ENCODE data around the gene FNDC3B. TPM values are rescaled to one million over a fixed set of nuclear protein-coding genes. Genes with fewer than 3 reads are reported as not detected.

Gene FNDC3B
- total RNA-seq, 2 donors from 2014 or later: 17.6 to 17.9 TPM

DNA sequence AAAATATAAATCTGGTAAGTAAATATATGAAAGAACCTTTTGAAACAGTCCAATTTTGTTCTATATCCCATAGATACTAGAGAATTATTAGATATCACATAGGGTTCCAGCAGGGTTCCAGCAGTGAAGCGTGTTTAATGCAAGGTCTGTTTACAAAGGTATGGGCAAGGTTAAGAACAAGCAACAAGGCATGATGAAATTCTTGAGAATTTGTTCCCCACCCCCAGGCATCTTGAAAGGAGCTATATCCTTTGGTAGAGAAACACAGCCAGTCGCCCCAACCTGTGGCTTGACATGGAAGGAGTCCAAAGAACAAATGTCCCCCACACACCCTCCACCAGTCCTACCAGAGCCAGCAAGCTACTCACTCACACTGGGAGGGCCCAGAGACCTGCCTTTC, 18.6 kb upstream of the FNDC3B start:
- H3K4me1 Mint-ChIP-seq: no peaks in the 10 kb centered on the region
- H3K9me3 Mint-ChIP-seq: no peaks in the 10 kb centered on the region
- peaks cover 4% of the 10 kb centered on the region for H3K27me3 Mint-ChIP-seq
- H3K4me3 Mint-ChIP-seq: no peak overlapping the region
- no peak for ATAC-seq (replicated peaks)
- H3K27ac Mint-ChIP-seq: no peak overlapping the region
- H3K36me3 Mint-ChIP-seq (ENCODE audit: low read depth): no peaks in the 10 kb centered on the region

DNA sequence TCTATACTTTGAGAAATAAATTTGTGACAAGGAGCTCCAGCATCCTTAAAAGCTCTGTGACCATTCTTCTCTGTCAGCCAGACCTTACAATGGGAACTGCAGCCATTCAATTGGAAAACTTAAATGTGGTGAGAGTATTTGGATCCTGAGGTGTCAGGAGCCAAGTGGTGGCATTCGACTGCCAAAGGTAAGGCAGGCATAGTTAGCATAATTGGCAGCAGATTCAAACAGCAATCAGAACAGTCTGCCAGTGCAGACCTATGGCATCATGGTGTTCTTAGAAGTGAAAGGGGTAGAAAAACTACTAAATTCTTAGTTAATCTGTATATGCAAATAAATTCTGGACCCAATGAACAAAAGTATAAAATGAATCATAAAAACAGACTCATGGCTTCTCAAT, 18.2 kb upstream of the FNDC3B start:
- no peak for ATAC-seq (replicated peaks)
- H3K4me3 Mint-ChIP-seq: no peak overlapping the region
- no peak overlapping the region for H3K27ac Mint-ChIP-seq
- no peaks in the 10 kb centered on the region for H3K4me1 Mint-ChIP-seq
- no peaks in the 10 kb centered on the region for H3K36me3 Mint-ChIP-seq (ENCODE audit: low read depth)
- H3K9me3 Mint-ChIP-seq: no peaks in the 10 kb centered on the region
- H3K27me3 Mint-ChIP-seq: peaks cover 4% of the 10 kb centered on the region

DNA sequence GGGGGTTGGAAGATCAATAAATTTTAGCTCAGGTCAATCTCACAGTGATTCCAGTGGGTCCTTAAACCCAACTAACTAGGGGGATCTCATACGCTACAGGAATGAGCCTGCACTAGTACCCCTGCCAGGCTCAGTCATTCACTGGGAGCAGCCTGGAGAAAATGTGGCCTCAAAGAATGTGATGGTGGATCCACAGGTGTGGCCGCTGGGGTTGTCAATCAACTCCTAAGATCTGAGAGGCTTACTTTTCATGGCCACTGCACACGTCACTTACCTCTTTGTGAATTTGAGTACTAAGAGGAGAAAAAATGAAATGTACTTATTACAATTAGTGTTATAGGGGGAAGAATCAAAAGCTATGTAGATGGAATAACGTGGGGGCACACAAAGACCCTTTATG, 17.5 kb upstream of the FNDC3B start:
- no peaks in the 10 kb centered on the region for H3K4me1 Mint-ChIP-seq
- H3K27ac Mint-ChIP-seq: no peak overlapping the region
- peaks cover 4% of the 10 kb centered on the region for H3K27me3 Mint-ChIP-seq
- no peak overlapping the region for H3K4me3 Mint-ChIP-seq
- H3K36me3 Mint-ChIP-seq (ENCODE audit: low read depth): no peaks in the 10 kb centered on the region
- ATAC-seq (replicated peaks): no peak
- no peaks in the 10 kb centered on the region for H3K9me3 Mint-ChIP-seq

DNA sequence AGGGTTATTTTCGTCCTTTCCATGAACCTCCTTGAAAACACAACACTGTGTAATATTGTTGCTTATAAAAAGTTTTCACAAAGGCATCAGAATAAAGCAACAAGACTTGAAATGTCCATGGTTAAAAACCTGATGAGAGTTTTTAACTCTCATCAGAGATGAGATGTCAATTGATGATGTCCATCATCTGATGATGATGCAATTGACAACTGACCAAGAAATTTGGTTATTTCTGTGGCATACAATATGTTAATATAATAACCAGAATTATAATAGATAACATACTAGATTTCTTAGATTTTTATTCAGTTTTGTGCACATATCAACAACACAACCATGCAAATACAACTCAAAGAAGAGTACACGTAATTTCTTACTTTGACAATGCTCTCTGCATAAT, 15.5 kb upstream of the FNDC3B start:
- no peaks in the 10 kb centered on the region for H3K4me1 Mint-ChIP-seq
- no peaks in the 10 kb centered on the region for H3K27me3 Mint-ChIP-seq
- H3K27ac Mint-ChIP-seq: no peak overlapping the region
- ATAC-seq (replicated peaks): no peak
- H3K9me3 Mint-ChIP-seq: no peaks in the 10 kb centered on the region
- no peaks in the 10 kb centered on the region for H3K36me3 Mint-ChIP-seq (ENCODE audit: low read depth)
- H3K4me3 Mint-ChIP-seq: no peak overlapping the region

DNA sequence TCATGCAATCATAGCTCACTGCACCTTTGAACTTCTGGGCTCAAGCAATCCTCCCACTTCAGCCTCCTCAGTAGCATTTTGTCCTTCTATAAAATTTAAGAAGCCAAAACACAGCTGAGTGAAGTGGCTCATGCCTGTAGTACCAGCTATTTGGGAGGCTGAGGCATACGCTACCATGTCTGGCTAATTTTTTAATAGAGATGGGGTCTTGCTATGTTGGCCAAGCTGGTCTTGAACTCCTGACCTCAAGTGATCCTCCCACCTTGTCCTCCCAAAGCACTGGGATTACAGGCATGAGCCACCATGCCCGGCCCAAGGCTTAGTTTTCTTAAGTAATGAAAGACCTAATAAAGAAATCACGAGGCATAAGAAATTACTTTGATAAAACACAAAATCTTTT, 14.7 kb upstream of the FNDC3B start:
- Mint-ChIP-seq H3K27ac (no peak overlapping the region), H3K9me3 (no peaks in the 10 kb centered on the region), H3K4me1 (no peaks in the 10 kb centered on the region), H3K27me3 (no peaks in the 10 kb centered on the region), H3K4me3 (no peak overlapping the region), H3K36me3 (ENCODE audit: low read depth) (no peaks in the 10 kb centered on the region)
- no peak for ATAC-seq (replicated peaks)

DNA sequence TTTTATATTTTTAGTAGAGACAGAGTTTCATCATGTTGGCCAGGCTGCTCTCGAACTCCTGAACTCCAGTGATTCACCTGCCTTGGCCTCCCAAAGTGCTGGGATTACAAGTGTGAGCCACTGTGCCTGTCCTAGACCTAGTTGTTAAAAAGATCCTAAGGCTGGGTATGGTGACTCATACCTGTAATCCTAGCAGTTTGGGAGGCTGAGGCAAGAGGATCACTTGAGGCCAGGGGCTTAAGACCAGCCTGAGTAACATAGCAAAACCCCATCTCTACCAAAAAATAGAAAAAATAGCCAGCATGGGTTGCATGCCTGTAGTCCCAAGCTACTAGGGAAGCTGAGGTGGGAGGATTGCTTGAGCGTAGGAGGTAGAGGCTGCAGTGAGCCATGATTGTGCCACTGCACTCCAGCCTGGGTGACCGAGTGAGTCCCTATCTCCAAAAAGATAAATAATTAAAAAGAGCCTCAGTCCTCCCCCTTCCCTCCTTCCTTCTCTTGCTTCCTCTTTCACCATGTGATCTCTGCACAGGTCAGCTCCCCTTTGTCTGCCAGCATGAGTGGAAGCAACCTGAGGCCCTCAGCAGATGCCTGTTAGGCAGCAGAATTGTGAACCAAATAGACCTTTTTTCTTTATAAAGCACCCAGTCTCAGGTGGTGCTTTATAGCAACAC, 9.8 kb upstream of the FNDC3B start:
- no peak overlapping the region for H3K27ac Mint-ChIP-seq
- ATAC-seq (replicated peaks): no peak
- H3K4me3 Mint-ChIP-seq: no peak overlapping the region

DNA sequence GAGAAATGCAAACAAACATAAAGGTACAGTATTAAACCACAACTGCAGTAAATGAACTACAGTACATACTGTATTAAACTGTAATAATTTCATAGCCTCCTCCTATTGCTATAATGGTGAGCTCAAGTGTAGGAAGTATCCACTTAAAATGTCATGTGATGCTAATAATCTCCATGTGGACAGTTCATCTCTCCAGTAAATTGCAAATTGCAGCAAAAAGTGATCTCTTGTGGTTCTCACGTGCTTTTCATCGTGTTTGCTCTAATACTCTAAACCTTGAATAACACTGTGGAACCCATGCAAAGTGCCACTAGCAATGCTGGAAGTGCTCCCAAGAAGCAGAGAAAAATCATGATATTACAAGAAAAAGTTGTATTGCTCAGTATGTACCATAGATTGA, 9.2 kb upstream of the FNDC3B start:
- Mint-ChIP-seq H3K9me3 (no peaks in the 10 kb centered on the region), H3K4me1 (peaks cover 5% of the 10 kb centered on the region), H3K36me3 (ENCODE audit: low read depth) (no peaks in the 10 kb centered on the region), H3K27ac (no peak overlapping the region), H3K4me3 (no peak overlapping the region), H3K27me3 (no peaks in the 10 kb centered on the region)
- ATAC-seq (replicated peaks): no peak

More for the DNA sequence above, 9.8 kb upstream of the FNDC3B start:
- no peaks in the 10 kb centered on the region for H3K9me3 Mint-ChIP-seq
- H3K27me3 Mint-ChIP-seq: no peaks in the 10 kb centered on the region
- no peaks in the 10 kb centered on the region for H3K36me3 Mint-ChIP-seq (ENCODE audit: low read depth)
- H3K4me1 Mint-ChIP-seq: no peaks in the 10 kb centered on the region

DNA sequence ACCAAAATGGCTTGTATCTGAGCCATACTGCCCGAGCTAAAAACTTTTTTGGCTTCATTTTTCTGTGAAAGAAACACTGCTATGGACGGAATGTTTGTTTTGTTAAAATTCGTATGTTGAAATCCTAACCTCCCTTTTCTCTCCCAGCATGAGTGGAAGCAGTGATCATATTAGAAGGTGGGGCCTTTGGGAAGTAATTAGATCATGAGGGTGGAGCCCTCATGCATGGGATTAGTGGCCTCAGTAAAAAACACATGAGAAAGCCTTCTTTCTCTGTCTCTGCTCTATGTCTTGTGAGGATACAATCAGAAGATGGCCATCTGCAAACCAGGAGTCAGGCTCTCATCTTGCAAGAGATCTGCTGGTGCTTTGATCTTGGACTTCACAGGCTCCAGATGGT, 7.4 kb upstream of the FNDC3B start:
- ATAC-seq (replicated peaks): no peak
- no peaks in the 10 kb centered on the region for H3K27me3 Mint-ChIP-seq
- no peak overlapping the region for H3K4me3 Mint-ChIP-seq
- H3K4me1 Mint-ChIP-seq: peaks cover 6% of the 10 kb centered on the region
- no peaks in the 10 kb centered on the region for H3K9me3 Mint-ChIP-seq
- H3K27ac Mint-ChIP-seq: no peak overlapping the region
- no peaks in the 10 kb centered on the region for H3K36me3 Mint-ChIP-seq (ENCODE audit: low read depth)

DNA sequence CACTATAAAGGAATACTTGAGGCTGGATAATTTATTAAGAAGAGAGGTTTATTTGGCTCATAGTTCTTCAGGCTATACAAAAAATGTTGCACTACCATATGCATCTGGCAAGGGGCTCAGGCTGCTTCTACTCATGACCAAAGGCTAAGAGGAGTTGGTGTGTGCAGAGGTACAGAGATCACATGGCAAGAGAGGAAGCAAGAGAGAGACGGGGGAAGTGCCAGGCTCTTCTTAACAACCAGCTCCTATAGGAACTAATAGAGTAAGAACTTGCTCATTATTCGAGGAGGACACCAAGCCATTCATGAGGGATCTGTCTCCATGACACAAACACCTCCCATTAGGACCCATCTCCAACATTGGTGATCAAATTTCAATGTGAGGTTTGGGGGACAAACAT, 6.0 kb upstream of the FNDC3B start:
- Mint-ChIP-seq H3K27ac (no peak overlapping the region), H3K9me3 (no peaks in the 10 kb centered on the region)

DNA sequence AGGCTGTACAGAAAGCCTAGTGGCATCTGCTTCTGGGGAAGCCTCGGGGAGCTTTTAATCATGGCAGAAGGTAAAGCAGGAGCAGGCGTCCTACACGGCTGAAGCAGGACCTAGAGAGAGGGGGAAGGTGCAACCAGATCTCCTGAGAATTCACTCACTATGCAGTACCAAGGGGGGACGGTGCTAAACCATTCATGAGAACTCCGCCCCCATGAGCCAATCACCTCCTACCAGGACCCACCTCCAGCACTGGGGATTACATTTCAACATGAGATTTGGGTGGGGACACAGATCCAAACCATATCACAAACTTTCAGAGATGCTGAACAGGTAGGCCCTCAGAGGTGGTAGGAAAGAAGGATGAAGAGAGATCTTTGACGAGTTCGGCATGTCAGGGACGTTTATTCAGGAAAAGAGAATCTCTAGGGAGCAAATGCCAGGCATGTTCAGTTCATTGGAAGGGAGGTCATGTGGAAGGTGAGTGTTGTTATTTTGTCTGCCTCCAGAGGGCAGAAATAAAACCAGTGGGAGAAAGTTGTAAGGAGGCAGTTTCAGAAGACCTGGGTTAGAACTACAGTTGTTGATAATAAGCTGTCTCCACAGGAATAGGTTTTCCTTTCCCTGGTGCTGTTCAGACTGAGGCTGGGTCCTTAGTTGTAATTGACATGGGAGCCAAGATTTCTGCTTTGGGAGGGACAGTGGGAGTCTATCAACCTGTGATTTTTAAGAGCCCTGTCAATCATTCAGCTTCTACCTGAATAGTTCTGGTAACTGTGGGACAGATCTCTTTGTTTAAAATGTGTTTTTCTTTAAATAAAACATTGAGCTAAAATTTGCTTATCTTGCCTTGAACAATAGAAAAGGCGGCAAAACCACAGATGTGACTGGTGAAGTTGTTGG, 4.3 kb upstream of the FNDC3B start:
- Mint-ChIP-seq H3K4me3 (no peak overlapping the region), H3K4me1 (peaks cover 6% of the 10 kb centered on the region), H3K27ac (no peak overlapping the region), H3K9me3 (no peaks in the 10 kb centered on the region), H3K36me3 (ENCODE audit: low read depth) (peaks cover 6% of the 10 kb centered on the region), H3K27me3 (no peaks in the 10 kb centered on the region)
- ATAC-seq (replicated peaks): no peak

More for the DNA sequence above, 6.0 kb upstream of the FNDC3B start:
- H3K27me3 Mint-ChIP-seq: no peaks in the 10 kb centered on the region
- H3K36me3 Mint-ChIP-seq (ENCODE audit: low read depth): no peaks in the 10 kb centered on the region
- H3K4me1 Mint-ChIP-seq: peaks cover 6% of the 10 kb centered on the region
- H3K4me3 Mint-ChIP-seq: no peak overlapping the region
- no peak for ATAC-seq (replicated peaks)

DNA sequence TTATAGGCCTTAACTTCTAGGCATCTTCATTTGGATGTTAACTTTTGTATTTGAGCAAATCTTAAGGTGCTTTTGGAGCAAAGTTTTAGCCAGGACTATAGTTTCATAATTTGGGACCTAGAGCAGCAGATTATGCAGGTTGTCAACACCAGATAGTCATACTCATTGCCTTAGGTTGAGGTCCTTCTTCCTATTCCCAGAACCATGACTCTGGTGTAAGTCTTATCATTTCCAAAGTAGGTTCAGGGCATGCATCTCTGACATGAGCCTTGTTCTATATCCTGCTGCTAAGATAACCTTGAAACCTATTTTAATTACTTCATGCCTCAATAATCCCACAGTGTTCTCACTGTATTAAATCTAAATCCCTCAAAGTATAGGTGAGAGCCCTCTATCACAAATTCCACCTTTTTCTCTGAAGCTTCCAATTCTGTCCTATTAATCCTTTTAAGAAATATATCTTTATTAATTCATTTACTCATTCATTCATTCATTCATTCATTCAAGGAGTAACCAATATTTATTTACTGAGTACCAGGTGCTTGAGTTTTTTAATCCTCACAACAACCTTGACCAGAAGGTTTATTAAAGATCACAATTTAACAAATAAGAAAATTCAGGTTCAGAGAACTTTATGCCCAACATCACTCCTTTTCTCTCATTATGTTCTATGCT, 2.7 kb upstream of the FNDC3B start:
- H3K9me3 Mint-ChIP-seq: no peaks in the 10 kb centered on the region
- peaks cover 6% of the 10 kb centered on the region for H3K4me1 Mint-ChIP-seq
- H3K36me3 Mint-ChIP-seq (ENCODE audit: low read depth): peaks cover 6% of the 10 kb centered on the region
- H3K27ac Mint-ChIP-seq: no peak overlapping the region
- no peak for ATAC-seq (replicated peaks)
- H3K4me3 Mint-ChIP-seq: no peak overlapping the region
- H3K27me3 Mint-ChIP-seq: no peaks in the 10 kb centered on the region

DNA sequence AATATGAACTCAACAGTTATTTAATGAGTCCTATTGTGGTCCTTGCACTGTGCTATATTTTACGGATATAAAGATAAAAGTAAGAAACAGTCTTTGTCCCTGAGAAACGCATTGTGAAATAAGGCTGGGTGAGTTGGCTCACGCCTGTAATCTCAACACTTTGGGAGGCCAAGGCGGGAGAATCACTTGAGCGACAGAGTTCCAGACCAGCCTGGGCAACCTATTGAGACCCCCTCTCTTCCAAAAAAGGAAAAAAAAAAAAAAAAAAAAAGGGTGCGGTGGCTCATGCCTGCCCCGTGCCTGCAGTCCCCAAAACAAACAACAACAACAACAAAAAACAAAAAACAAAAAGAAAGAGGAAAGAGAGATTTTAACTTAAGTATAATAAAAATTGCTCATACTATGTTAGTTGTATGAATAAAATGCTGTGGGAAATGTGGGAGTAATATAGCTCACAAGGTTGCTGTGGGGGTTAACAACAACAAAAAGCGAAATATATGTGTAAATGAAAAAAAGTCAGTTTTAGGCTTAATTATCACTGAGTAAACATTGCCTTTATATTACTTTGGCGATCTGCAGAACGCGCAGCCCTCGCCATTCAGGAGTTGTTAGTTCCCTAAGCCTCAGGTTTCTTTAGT, 461 bp upstream of the FNDC3B start:
- H3K27ac Mint-ChIP-seq: peak overlapping the region; percentile 97
- peaks cover 6% of the 10 kb centered on the region for H3K36me3 Mint-ChIP-seq (ENCODE audit: low read depth)
- no peak for ATAC-seq (replicated peaks)
- H3K4me3 Mint-ChIP-seq: peak overlapping the region; percentile 88
- no peaks in the 10 kb centered on the region for H3K27me3 Mint-ChIP-seq
- H3K4me1 Mint-ChIP-seq: peaks cover 6% of the 10 kb centered on the region
- no peaks in the 10 kb centered on the region for H3K9me3 Mint-ChIP-seq

DNA sequence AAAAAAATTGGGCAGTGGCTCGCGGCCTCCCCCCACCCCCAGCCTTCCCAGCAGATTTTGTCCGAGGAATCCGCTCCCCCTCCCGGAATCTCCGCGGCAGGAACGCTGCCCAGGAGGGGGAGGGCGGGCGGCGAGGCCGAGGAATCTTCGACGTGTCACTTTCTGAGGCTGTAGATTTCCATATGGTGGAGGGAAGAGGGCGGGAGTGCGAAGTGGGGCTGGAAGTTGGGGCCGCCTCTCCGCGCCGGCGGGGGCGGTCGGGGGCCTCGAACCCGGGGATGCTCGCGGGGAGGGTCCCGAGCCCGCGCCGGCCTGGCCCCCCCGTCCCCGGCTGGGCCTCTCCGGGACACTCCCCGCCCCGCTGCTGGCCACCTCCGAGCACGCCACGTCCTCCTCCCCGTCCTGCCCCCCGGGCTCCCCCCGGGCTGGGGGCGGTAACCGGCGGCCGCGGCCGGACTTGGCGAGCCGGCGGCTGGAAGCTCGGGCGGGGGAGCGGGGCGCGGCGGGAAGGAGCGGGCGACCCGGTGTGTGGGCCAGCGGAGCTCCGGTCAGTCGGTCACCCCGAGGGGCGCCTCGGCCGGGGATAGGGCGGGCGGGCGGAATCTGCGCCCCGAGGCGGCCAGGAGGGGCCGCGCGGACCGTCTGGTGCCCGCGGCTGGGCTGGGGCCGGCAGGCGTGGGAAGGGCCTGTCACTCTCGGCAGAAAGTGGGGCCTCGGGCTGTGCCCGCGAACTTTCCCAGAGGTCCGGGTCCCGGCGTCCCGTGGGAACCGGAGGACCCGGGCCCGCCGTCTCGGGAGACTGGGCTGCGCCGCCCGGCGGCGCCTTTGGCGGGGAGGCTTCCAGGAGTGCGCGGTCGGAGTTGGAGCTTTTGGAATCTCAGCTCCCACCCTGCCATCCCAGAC, 951 bp downstream of the FNDC3B start:
- no peak overlapping the region for H3K27ac Mint-ChIP-seq
- peak; percentile 34 for ATAC-seq (replicated peaks)
- H3K27me3 Mint-ChIP-seq: no peaks in the 10 kb centered on the region
- H3K4me1 Mint-ChIP-seq: peaks cover 4% of the 10 kb centered on the region
- H3K36me3 Mint-ChIP-seq (ENCODE audit: low read depth): peaks cover 6% of the 10 kb centered on the region
- H3K4me3 Mint-ChIP-seq: peak overlapping the region; percentile 88
- H3K9me3 Mint-ChIP-seq: no peaks in the 10 kb centered on the region
